ENCODE data around the gene HOXA5.

The HOXA5 gene

GRCh38 chr7:27182861-27183681 is 39.6 kb upstream of the HOXA5 start (continued):
- TF ChIP-seq KLF17 (tag by site-specific recombination; IDR thresholded peaks at IDR 0.05) (no peak), GLIS2 (tag by site-specific recombination; IDR thresholded peaks at IDR 0.05) (peak; percentile 32; the same call in 1 of the 2 replicates), ZNF747 (tag by site-specific recombination; IDR thresholded peaks at IDR 0.05) (no peak), ZFP69B (tag by site-specific recombination; IDR thresholded peaks at IDR 0.05) (no peak), EGR2 (tag by site-specific recombination; IDR thresholded peaks at IDR 0.05; ENCODE audit: low read depth) (no peak), ZNF600 (tag by site-specific recombination; IDR thresholded peaks at IDR 0.05) (0 out of 2 replicates have a peak, but pooled peaks have one; percentile 19), ZNF677 (tag by site-specific recombination; IDR thresholded peaks at IDR 0.05) (no peak), ZNF280C (tag by site-specific recombination; IDR thresholded peaks at IDR 0.05) (no peak), TCF7L2 (IDR thresholded peaks at IDR 0.05; ENCODE audit: borderline replicate concordance, low read depth, low read length) (no peak), GLIS1 (tag by site-specific recombination; IDR thresholded peaks at IDR 0.05) (peak; percentile 38), ZNF121 (tag by site-specific recombination; IDR thresholded peaks at IDR 0.05) (no peak), FEZF1 (tag by site-specific recombination; IDR thresholded peaks at IDR 0.05) (no peak), SCRT1 (tag by site-specific recombination; IDR thresholded peaks at IDR 0.05; ENCODE audit: borderline replicate concordance) (peak; percentile 38; the same call in 1 of the 2 replicates), ZNF214 (tag by site-specific recombination; IDR thresholded peaks at IDR 0.05; ENCODE audit: borderline replicate concordance) (no peak), HOXA7 (CRISPR knock-in tag; IDR thresholded peaks at IDR 0.05; ENCODE audit: borderline replicate concordance) (no peak), ZNF239 (tag by site-specific recombination; IDR thresholded peaks at IDR 0.05) (no peak), ELK4 (IDR thresholded peaks at IDR 0.05; ENCODE audit: borderline replicate concordance, low read depth, low read length) (no peak), ZNF624 (tag by site-specific recombination; IDR thresholded peaks at IDR 0.05) (no peak), ZNF341 (tag by site-specific recombination; IDR thresholded peaks at IDR 0.05; ENCODE audit: low read depth) (0 out of 2 replicates have a peak, but pooled peaks have one; percentile 13), ZNF48 (tag by site-specific recombination; IDR thresholded peaks at IDR 0.05) (no peak), ZNF266 (tag by site-specific recombination; IDR thresholded peaks at IDR 0.05; ENCODE audit: low read depth) (no peak), ZNF37A (tag by site-specific recombination; IDR thresholded peaks at IDR 0.05) (no peak), HIC1 (tag by site-specific recombination; IDR thresholded peaks at IDR 0.05) (no peak), ZNF76 (tag by site-specific recombination; IDR thresholded peaks at IDR 0.05; ENCODE audit: borderline replicate concordance, low read depth) (no peak), ZNF548 (tag by site-specific recombination; IDR thresholded peaks at IDR 0.05) (no peak), ZNF311 (tag by site-specific recombination; IDR thresholded peaks at IDR 0.05; ENCODE audit: borderline replicate concordance) (no peak), ZNF114 (tag by site-specific recombination; IDR thresholded peaks at IDR 0.05) (no peak), ZNF211 (tag by site-specific recombination; IDR thresholded peaks at IDR 0.05; ENCODE audit: low read depth) (no peak), ZNF521 (tag by site-specific recombination; IDR thresholded peaks at IDR 0.05) (no peak)
